Uterus (tissue), 2 donors: Measurements from ENCODE around the gene TSPAN13.

ENCODE experiments used
- POLR2A ChIP-seq, 2 donors: fragments of 450-650 bp; IDR thresholded peaks; one replicate each; pipeline ENCODE4 v1.6.1; 2016; ENCODE audit warnings: antibody characterized with exemption in 2 of 2, mild to moderate bottlenecking in 1 of 2, moderate library complexity in 1 of 2
- TF ChIP-seq, protein P1 (sequence below), 4 experiments: fragments of 200-600 bp in 2 of 4; fragments of 450-650 bp in 2 of 4; sonication (generic) in 2 of 4; IDR thresholded peaks; one replicate each; pipeline ENCODE4 v1.5.1; 2016 to 2019; ENCODE audit warnings: antibody characterized with exemption in 4 of 4, mild to moderate bottlenecking in 2 of 4, moderate library complexity in 1 of 4

GRCh38 chr7:16804674-16805439, 51.3 kb downstream of the TSPAN13 start, which contains the start of gene AGR2:
- TF ChIP-seq, protein P1, sequence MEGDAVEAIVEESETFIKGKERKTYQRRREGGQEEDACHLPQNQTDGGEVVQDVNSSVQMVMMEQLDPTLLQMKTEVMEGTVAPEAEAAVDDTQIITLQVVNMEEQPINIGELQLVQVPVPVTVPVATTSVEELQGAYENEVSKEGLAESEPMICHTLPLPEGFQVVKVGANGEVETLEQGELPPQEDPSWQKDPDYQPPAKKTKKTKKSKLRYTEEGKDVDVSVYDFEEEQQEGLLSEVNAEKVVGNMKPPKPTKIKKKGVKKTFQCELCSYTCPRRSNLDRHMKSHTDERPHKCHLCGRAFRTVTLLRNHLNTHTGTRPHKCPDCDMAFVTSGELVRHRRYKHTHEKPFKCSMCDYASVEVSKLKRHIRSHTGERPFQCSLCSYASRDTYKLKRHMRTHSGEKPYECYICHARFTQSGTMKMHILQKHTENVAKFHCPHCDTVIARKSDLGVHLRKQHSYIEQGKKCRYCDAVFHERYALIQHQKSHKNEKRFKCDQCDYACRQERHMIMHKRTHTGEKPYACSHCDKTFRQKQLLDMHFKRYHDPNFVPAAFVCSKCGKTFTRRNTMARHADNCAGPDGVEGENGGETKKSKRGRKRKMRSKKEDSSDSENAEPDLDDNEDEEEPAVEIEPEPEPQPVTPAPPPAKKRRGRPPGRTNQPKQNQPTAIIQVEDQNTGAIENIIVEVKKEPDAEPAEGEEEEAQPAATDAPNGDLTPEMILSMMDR (IDR thresholded peaks at IDR 0.05), result no peak
- no peak for TF ChIP-seq POLR2A (IDR thresholded peaks at IDR 0.05)
